GM10847 (cell line): ENCODE results near the gene HOXA5.

Experiments used
- POLR2A ChIP-seq: IDR thresholded peaks from 2 replicates; pipeline ENCODE4 v1.6.1; 2011; ENCODE audit not compliant: insufficient read length; ENCODE audit errors: extremely low read depth

HOXA5 gene

DNA sequence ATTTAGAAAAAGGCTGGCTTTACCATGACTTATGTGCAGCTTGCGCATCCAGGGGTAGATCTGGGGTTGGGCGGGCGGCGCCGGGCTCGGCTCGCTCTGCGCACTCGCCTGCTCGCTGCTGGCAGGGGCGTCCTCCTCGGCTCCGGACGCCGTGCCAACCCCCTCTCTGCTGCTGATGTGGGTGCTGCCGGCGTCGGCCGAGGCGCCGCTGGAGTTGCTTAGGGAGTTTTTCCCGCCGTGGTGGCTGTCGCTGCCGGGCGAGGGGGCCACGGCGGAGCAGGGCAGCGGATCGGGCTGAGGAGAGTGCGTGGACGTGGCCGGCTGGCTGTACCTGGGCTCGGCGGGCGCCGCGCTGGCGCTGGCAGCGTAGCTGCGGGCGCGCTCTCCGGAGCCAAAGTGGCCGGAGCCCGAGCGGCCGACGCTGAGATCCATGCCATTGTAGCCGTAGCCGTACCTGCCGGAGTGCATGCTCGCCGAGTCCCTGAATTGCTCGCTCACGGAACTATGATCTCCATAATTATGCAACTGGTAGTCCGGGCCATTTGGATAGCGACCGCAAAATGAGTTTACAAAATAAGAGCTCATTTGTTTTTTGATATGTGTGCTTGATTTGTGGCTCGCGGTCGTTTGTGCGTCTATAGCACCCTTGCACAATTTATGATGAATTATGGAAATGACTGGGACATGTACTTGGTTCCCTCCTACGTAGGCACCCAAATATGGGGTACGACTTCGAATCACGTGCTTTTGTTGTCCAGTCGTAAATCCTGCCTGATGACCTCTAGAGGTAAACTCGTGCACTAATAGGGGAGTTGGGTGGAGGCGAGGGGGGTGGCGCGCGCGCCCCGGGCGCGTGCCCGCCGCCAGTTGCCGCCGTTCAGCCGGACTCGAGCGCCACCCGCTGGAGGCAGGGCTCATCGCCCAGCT is at the start of gene HOXA5:
TSS of gene HOXA5 (minus strand) at position 659 of the 927 bp plus-strand sequence. CDS start at position 585, 74 bp downstream.
- TF ChIP-seq POLR2A, result no peak

DNA sequence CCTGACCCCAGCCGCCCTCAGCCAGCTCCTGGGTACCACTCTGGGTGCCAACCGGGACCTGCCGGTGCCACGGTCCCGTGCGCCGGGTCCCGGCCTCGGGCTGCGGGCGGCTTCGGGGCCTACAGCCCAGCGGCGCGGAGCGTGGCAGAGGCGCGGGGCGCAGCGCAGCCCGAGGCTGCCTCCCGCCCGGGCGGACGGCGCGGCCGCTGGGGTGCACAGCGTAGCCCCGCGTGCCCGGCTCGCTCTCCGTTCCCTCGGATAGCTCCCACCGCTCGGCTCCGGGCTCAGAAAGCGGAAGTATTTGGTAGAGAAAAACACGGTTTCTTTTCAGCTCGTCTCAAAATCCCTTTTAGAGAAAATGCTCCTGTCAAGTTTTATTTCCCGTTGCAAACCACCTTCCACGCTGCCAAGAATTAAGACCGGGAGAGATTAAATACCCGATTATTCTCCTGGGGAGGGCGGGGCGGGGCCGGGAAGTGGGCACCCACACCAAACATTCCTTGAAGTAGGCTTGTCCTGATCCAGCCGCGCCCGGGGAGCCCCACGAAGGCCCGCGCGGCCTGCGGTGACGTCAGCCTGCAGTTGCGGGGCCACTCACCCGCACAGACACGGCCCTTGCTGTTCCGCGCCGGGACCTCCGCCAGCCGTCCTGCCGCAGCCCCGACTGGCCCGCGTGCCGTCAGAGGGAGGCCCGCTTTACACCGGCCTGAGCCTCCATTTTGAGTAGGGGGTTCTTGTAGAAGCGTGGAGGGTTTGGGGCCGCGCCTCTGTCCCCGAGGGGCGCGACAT is 49.3 kb upstream of the HOXA5 start:
- TF ChIP-seq POLR2A, result no peak

DNA sequence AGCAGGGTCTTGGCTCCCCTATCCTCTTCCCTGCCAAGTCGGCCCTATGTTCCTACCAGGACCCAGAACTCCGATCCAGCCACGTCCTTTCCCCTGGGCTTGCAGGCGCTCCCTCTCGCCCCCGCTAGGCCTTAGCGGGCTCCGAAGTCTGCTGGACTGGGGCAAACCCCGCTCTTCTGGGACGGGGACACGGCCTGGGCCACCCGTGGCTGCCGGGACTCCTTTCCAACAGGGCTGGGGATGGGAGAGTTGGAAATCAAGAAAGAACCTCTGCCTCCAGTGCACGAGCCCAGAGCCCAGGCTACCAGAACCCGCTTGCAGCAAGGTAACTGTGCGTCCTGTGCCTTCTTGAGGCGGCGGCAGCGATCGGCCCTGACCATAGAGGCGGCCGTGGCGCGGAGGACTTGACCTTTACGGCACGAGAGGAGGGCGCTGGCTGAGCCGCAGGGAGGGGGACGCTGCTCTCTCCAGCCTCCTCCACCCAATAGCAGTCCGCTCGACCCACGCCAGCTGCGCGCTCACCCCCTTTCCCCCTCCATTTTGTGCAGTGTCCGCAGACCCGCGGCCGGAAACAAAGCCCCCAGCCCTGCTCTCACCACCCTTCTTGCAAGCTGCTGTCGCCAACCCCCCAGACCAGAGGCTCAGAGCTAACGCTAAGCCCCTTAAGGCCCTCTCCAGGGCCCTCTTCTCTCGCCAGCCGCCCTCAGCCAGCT is 48.5 kb upstream of the HOXA5 start:
- no peak for TF ChIP-seq POLR2A

- TF ChIP-seq POLR2A, result no peak
Observed at GRCh38 chr7:27191161-27191731, 47.8 kb upstream of the HOXA5 start.

DNA sequence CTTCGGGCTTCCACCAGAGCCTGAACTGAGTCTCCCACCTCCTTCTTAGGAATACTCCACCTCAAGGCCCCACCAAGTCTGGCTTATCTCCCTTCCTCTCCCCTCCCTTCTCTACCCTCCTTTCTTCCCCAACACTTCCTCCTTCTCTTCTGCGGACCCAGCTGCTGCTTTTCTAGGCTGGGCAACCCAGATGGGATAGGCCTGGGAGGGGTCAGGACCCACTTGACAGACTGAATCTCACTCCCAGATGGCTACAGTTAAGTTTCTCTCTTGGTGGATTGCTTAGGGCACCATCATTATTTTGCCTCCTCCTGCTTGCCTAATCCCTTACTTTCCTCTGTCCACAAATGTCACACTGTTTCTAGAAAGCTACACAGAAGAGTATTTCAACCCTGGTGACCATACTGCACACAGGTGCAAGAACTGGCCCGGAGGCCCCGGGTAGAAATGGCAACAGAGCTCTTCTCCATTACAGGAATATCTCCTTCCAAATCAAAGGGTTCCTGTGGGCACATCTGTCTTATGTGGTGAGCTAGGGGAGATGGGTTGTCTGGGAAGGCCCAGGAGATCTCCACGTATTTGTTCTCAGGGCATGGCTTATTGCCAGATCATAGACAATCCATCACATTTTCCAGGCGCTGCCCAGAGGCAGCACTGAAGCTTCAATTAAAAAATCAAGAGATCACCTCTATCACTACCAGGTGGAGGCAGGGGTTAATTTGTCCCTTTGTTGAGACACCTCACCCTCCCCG is 46.7 kb upstream of the HOXA5 start:
- TF ChIP-seq POLR2A, result no peak

DNA sequence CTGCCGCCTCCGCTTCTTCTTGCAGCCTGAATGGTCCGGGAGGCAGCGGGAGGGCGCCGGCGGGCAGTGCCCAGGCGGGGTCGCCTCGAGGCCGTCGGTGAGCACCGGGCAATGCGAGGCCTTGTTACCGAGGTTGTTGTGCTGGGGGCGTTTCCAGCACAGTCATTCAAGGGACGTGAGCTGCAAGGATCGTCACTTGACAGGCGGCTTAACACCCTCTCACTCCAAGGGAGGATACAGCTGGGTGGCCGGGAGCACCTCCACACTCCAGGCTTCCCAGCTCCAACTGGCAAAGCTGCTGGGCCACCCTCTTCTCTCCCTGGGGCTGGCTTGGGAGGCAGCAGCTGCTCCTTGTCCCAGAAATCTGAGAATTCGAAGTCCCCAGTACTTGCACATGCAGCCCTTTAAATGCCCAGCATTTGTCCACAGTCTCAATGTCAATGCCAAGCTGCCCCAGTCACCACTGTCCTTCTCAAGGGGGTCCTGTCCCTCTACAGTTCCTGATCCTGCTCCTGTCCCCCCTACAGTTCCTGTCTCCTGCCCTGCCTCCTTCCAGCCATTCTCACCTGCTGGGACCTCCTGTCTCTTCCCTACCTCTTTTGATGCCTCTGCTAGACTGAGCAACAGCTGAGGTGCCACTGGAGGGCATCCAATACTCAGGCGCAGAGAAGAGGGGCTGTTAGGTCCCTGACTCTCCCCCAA is 46.0 kb upstream of the HOXA5 start:
- no peak for TF ChIP-seq POLR2A

- TF ChIP-seq POLR2A, result no peak
Observed at GRCh38 chr7:27188386-27189294, 45.2 kb upstream of the HOXA5 start.

DNA sequence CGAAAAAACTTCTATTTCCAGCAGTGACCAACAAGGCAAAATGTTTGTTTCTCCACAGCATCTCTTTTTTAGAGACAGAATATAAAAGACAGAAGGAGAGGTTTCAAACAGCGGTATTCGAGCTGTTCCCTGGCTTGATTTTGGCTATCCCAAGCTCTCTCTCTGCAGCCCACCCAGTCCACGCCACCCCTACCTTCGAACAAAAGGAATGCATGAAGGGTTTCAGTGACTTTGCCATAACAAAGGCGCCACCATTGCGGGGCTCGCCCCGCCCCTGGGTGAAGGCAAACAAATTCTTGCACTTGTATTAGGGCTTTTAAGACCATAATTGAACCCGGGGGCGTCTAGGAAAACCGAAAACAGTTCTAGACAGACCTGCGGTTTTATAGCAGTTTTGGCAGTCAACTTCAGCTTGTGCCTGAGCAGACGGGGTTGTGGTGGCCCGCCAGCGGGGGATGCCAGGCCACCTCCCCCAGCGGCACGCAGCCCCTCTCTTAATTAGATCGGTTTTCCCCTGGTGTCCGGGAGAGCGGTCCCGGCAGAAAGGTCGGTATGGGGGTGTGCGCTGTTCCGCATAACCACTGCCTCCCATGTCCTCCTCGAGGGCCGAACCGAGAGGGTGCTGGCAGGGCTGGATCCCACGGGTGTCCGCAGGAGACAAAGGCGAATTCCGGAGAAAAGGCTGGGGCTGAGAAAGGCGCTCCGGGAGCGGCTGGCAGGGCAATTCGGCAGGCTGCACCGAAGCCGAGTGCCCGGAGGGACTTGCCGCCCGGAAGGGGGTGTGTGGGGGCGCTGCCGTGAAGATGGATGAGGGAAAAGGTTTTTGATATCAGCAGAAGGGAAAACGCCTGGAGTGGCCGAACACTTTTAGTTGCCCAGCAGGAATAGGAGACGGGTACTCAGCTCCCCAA is 44.2 kb upstream of the HOXA5 start:
- TF ChIP-seq POLR2A, result no peak

GRCh38 chr7:27186668-27187474 is 43.4 kb upstream of the HOXA5 start:
- no peak for TF ChIP-seq POLR2A

- no peak for TF ChIP-seq POLR2A
Observed at GRCh38 chr7:27185854-27186667, 42.6 kb upstream of the HOXA5 start.
